ENCODE results near the gene ADGRA3. TPM values are rescaled to one million over a fixed set of nuclear protein-coding genes. Genes with fewer than 3 reads are reported as not detected.

ADGRA3 gene
- total RNA-seq = 10 to 100 TPM; 21.8 to 22.3 TPM
- long read RNA-seq, donor 1, full-length matches to known transcripts = 8 of 17 reads
- long read RNA-seq, donor 1, partial matches to known transcripts = 3 of 17 reads
- long read RNA-seq, donor 1, other reads (novel, unspliced or antisense) = 6 of 17 reads
- long read RNA-seq, donor 2, partial matches to known transcripts = 2 of 2 reads
- long read RNA-seq, donor 2, other reads (novel, unspliced or antisense) = 0 of 2 reads

DNA sequence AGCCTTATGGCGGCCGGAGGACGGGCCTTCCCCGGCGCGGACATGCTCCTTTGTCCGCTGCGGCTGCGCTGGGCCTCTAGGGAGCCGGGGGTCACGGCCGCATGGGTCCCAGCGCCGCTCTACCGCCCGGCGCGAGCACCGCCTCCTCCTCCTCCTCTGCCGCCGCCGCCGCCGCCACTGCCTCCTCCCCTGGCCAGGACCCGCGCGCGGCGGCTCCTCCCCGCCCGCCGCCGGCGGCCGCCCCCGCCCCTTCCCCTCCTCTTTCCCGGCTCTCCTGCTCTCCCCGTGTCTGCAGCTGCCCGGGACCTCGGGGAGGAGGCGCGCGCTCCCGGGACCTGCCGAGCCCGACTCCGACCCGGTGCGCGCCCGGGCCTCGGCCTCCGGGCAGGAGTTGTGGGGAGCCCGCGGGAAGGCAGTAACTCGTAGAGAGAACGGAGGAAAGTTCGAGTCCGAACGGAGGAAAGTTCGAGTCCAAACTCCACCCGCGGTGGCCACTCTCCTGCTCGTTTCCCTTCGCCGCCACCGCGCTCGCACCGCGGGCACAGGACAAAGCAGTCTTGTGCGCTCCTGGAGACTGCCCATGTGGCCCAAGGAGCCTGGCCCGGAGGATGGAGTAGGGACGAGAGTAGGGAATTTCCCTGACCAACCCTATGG lies at the start of gene ADGRA3:
TSS of gene ADGRA3 (minus strand) at position 179 of the 654 bp plus-strand sequence. CDS start 282 bp downstream, outside the sequence.
- DNase-seq (ENCODE audit: low spot score) = peak; percentile 90
- intact Hi-C loops (cut with DNase I) = no loop called here

- intact Hi-C loops (cut with DNase I) = no loop called here
Measured at GRCh38 chr4:22556495-22556894, 40.6 kb upstream of the ADGRA3 start.

DNA sequence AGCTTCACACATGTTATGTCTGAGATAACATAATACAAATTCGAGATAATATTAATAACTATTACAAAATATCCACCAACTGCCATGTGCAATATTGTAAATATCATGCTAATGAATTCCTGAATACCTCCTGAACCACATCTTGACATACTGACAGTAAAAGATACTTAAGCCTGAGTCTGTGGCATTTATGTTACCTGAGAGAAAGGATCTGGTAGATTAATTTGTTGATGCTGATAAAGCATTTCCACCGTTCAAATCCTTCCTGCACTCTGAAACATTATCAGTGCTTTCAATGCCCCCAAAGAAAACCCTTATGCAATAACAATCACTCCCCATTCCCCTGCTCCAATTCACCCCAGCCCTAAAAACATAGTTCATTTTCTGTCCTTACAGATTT lies 38.8 kb upstream of the ADGRA3 start:
- DNase-seq (ENCODE audit: low spot score) = no peak
- intact Hi-C loops (cut with DNase I) = no loop called here

More at GRCh38 chr4:22556495-22556894, 40.6 kb upstream of the ADGRA3 start:
- DNase-seq (ENCODE audit: low spot score) = no peak

DNA sequence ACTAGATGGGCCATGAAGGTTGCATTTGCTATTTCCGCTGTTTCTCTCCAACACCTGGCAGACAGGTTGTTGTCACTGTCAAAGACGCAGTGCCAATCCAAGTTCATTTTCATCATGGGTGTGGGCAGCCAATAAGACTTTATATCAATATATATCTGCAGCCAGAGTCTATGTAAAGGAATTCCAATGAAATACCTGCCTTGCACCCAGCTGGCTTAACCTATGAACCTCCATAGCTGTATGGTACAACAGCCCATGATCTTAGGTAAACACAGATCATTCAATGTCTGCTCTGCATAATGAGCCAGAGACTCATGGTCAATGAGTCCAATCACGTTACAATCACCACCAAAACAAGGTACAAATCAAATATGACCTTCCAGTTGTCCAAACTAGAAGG lies 37.7 kb upstream of the ADGRA3 start:
- intact Hi-C loops (cut with DNase I) = no loop called here
- DNase-seq (ENCODE audit: low spot score) = no peak

- DNase-seq (ENCODE audit: low spot score) = no peak
- intact Hi-C loops (cut with DNase I) = no loop called here
Measured at GRCh38 chr4:22552812-22553211, 36.9 kb upstream of the ADGRA3 start.

GRCh38 chr4:22551550-22551949 lies 35.7 kb upstream of the ADGRA3 start:
- DNase-seq (ENCODE audit: low spot score) = no peak
- intact Hi-C loops (cut with DNase I) = no loop called here

DNA sequence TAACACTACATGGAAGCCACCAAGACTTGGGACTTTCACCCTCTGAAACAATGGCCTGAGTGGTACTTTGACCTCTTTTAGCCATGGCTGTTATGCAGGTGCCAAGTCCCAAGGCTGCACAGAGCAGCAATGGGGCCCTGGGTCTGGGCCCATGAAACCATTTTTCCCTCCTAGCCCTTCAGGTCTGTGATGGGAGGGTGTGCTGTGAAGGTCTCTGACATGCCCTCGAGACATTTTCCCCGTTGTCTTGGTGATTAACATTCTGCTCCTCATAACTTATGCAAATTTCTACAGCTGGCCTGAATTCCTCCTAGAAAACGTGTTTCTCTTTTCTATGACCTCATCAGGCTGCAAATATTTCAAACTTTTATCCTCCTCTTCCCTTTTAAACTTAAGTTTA lies 30.4 kb upstream of the ADGRA3 start:
- no peak for DNase-seq (ENCODE audit: low spot score)
- intact Hi-C loops (cut with DNase I) = no loop called here

DNA sequence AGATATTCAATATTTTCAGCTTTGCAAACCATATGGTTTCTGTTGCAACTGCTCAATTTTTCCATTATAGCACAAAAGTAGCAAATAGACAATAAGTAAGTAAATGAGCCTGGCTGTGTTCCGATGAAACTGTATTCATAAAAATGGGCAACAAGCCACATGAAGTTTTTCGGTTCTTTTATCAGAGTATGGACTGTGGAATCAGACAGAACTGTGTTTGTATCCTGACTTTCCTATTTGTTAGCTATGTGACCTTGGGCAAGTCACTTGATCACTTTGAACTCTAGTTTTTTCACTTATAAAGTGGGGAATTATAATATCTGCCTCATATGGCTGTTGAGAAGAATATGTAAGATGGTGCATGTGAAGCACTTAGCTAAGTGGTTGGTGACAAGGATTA lies 23.4 kb upstream of the ADGRA3 start:
- intact Hi-C loops (cut with DNase I) = no loop called here
- DNase-seq (ENCODE audit: low spot score) = no peak

DNA sequence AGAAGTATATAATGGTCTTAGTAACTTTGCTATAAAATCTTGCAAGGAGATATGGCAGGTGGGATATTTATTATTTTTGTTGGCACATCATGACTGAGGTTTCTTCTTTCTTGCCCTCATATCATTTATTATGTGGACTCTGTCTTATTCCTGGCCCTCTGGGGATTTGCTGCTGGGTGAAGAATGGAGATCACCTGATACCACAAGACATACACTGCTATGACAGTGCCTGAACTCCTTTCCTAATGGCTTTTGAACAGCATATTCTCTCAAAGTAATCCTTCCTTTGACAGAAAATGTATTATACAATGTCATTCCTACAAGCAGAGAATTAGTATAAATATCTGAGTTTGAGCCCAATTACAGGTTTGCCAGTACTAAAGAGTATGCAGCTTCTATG lies 22.0 kb upstream of the ADGRA3 start:
- intact Hi-C loops (cut with DNase I) = no loop called here
- no peak for DNase-seq (ENCODE audit: low spot score)

- no peak for DNase-seq (ENCODE audit: low spot score)
- intact Hi-C loops (cut with DNase I) = no loop called here
Measured at GRCh38 chr4:22534374-22534773, 18.5 kb upstream of the ADGRA3 start.

GRCh38 chr4:22532896-22533295 lies 17.0 kb upstream of the ADGRA3 start:
- intact Hi-C loops (cut with DNase I) = no loop called here
- DNase-seq (ENCODE audit: low spot score) = no peak

DNA sequence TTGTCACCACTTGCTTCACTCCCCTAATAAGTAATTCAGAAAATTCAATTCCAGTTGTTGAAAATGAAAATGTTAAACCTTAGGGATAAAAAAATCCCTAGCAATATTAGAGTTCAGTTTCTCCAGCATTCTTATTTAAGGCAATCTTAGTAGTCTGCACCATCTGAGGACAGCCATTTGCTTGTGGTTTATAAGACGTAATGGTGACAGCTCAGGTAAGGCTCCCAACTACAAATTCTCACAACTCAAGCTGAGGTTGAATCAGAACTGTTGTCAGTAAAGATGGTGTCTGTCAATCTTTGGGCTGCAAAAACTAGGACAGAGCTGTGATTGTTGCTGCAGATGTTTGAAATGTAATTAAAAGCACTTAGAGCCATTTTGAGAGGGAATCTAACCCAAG lies 16.3 kb upstream of the ADGRA3 start:
- no peak for DNase-seq (ENCODE audit: low spot score)
- intact Hi-C loops (cut with DNase I) = no loop called here

DNA sequence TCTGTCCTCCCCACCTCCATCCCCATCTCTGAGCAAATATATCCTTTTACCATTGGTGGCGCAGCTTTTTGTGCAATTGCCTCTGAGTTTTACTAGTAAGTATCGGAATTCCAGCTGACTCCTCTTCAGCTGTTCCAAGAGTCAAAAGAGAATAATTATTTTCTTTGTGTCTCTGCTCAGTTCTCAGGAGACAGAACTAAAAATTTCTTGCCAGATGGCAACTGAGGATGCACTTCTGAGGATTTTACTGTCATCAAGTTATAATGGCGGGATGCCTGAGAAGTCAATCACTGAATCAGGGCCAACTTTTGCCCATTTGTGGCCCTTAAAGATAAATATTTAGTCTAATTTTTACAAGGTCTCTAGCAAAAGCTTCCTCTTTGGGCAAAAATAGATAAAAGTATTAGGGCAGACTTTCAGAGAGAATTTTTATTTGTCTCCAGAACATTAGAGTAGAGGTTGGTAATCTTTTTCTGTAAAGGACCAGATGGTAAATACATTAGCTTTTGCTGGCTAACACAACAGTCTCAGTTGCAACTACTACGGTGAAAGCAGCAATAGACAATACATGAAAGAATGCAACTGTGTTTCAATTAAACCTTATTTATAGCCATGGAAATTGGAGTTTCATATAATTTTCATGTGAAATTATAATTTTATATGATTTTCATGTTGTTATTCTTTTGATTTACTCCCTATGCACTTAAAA lies 15.6 kb upstream of the ADGRA3 start:
- intact Hi-C loops (cut with DNase I) = no loop called here
- DNase-seq (ENCODE audit: low spot score) = no peak

DNA sequence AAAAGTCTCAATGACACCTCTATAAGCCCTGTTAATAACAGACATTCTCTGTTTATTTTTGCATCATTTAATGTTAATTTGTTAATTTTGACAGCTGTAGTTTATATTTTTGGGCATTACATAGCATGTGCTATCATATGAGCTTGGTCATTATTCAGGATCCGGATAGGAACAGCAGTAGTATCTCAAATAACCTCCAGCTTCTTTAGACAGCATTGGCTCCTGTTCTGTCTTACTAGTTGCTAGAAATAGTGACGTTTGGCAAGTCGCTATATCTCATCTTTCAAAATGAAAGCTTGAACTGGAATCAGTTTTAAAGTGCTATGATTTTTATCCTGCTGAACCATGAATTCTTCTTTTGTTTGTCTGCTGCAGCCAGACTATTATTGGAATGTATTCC lies 9.0 kb upstream of the ADGRA3 start:
- intact Hi-C loops (cut with DNase I) = no loop called here
- DNase-seq (ENCODE audit: low spot score) = no peak

DNA sequence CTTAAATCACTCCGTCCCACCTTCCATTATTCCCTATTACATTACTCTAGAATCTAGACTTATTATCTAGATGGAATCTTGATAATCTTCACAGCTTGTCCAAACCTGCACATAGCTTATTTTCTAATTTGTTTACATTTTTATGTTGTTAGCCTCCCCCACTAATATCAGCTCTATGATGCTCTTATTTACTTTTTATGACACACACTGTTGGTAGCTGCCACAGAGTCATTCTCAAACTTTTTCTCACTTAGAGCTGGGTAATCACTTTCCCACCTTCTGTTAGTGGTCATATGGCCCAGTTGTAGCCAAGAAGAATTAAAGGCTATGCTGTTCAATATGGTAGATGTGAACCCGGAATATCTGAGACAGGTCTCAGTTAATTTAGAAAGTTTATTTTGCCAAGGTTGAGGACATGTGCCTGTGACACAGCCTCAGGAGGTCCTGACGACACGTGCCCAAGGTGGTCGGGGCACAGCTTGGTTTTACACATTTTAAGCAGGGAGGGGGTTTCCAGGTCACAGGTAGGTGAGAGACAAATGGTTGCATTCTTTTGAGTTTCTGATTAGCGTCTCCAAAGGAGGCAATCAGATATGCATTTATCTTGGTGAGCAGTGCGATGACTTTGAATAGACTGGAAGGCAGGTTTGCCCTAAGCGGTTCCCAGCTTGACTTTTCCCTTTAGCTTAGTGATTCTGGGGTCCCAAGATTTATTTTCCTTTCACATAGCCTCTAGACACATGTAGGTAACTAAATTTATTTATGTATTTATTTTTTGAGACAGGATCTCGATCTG lies 7.0 kb upstream of the ADGRA3 start:
- intact Hi-C loops (cut with DNase I) = no loop called here
- no peak for DNase-seq (ENCODE audit: low spot score)

GRCh38 chr4:22522206-22522605 lies 6.3 kb upstream of the ADGRA3 start:
- intact Hi-C loops (cut with DNase I) = no loop called here
- no peak for DNase-seq (ENCODE audit: low spot score)

DNA sequence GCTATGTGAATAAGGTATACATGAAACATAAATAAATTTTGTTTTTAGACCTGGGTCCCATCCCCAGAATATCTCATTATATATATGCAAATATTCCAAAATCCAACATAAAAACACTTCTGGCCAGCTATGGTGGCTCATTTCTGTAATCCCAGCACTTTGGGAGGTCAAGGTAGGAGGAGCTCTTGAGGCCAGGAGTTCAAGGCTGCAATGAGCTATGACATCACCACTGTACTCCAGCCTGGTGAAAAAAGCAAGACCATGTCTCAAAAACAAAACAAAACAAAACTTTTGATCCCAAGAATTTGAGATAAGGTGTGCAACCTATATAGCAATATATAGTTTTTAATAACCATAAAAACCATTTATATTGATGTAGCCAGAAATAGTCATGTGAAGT lies 5.4 kb upstream of the ADGRA3 start:
- intact Hi-C loops (cut with DNase I) = no loop called here
- no peak for DNase-seq (ENCODE audit: low spot score)

GRCh38 chr4:22515145-22515887 lies 550 bp downstream of the ADGRA3 start:
- intact Hi-C loops (cut with DNase I) = no loop called here
- DNase-seq (ENCODE audit: low spot score) = peak; percentile 83

- intact Hi-C loops (cut with DNase I) = no loop called here
- no peak for DNase-seq (ENCODE audit: low spot score)
Measured at GRCh38 chr4:22514481-22514880, 1.4 kb downstream of the ADGRA3 start.

Data from posterior vena cava (tissue), 2 donors.